ENCODE results near the gene BLNK.
"Not testable (repeated sequence)": the region's sequence is repeated elsewhere in the genome, so short reads cannot be mapped to it uniquely, and the experiment has no call there.

The BLNK gene

GRCh38 chr10:96218826-96219225 is 52.5 kb downstream of the BLNK start:
- no peak for DNase-seq

- DNase-seq, result no peak
Measured at GRCh38 chr10:96217711-96218110, 53.7 kb downstream of the BLNK start.

GRCh38 chr10:96216775-96217174 is 54.6 kb downstream of the BLNK start:
- DNase-seq, result no peak

GRCh38 chr10:96212911-96213310 is 58.5 kb downstream of the BLNK start:
- DNase-seq, result no peak

- no peak for DNase-seq
Measured at GRCh38 chr10:96211764-96212163, 59.6 kb downstream of the BLNK start.

- DNase-seq, result no peak
Measured at GRCh38 chr10:96208946-96209345, 62.4 kb downstream of the BLNK start.

GRCh38 chr10:96208271-96208670 is 63.1 kb downstream of the BLNK start:
- no peak for DNase-seq

GRCh38 chr10:96205580-96205979 is 65.8 kb downstream of the BLNK start:
- DNase-seq, result no peak

GRCh38 chr10:96201525-96201924 is 69.8 kb downstream of the BLNK start:
- DNase-seq, result no peak

GRCh38 chr10:96189505-96189904 is 81.9 kb downstream of the BLNK start:
- not testable (repeated sequence) for DNase-seq

- DNase-seq, result no peak
Measured at GRCh38 chr10:96188916-96189315, 82.5 kb downstream of the BLNK start.

- no peak for DNase-seq
Measured at GRCh38 chr10:96188421-96188820, 82.9 kb downstream of the BLNK start.

- DNase-seq, result no peak
Measured at GRCh38 chr10:96176985-96177384, 94.4 kb downstream of the BLNK start.

- no peak for DNase-seq
Measured at GRCh38 chr10:96172666-96173065, 98.7 kb downstream of the BLNK start.

- DNase-seq, result no peak
Measured at GRCh38 chr10:96170230-96170629, 101.1 kb downstream of the BLNK start.

- DNase-seq, result no peak
Measured at GRCh38 chr10:96168546-96168945, 102.8 kb downstream of the BLNK start.

GRCh38 chr10:96165726-96166125 is 105.6 kb downstream of the BLNK start:
- DNase-seq, result no peak

GRCh38 chr10:96153070-96153469 is 118.3 kb downstream of the BLNK start:
- no peak for DNase-seq

GRCh38 chr10:96152437-96152836 is 118.9 kb downstream of the BLNK start:
- no peak for DNase-seq

All from NCI-H1092 (cell line).